LNCaP clone FGC (cell line): ENCODE results near the gene DHDH.
A peak's percentile ranks its signal among the peaks of the same experiment; 100 is the strongest.
"Not testable (repeated sequence)": the region's sequence is repeated elsewhere in the genome, so short reads cannot be mapped to it uniquely, and the experiment has no call there.

ENCODE experiments used
- DNase-seq: peaks from one replicate; pipeline ENCODE4 v3.0.0-alpha.2; 2011; ENCODE audit warnings: low read depth
- H3K4me3 ChIP-seq: 2 replicates; pipeline ENCODE4 v1.5.1; 2011; ENCODE audit warnings: mild to moderate bottlenecking, low read depth, low read length, control low read depth
- CTCF ChIP-seq: IDR thresholded peaks from 2 replicates; pipeline ENCODE4 v1.5.1; 2012; ENCODE audit warnings: mild to moderate bottlenecking; ENCODE audit not compliant: control insufficient read depth, insufficient read depth; ENCODE audit errors: extremely low read depth

DHDH gene

GRCh38 chr19:48897181-48897580, 36.3 kb upstream of the DHDH start:
- no peak overlapping the region for H3K4me3 ChIP-seq
- DNase-seq, result no peak
- TF ChIP-seq CTCF, result no peak

- peak overlapping the region; percentile 81 for H3K4me3 ChIP-seq
These were observed 34.1 kb upstream of the DHDH start for GRCh38 chr19:48899386-48899749.

GRCh38 chr19:48899781-48900476, 33.6 kb upstream of the DHDH start, which contains the start of gene NUCB1:
Gene NUCB1 (plus strand): TSS chr19:48900312. CDS start chr19:48900797, 485 bp downstream.
- peak within 1 kb of the TSS; percentile 81 for H3K4me3 ChIP-seq
- peak; percentile 17; the same call in 1 of the 2 replicates for TF ChIP-seq CTCF
- DNase-seq, result peak; percentile 82

More at GRCh38 chr19:48899386-48899749, 34.1 kb upstream of the DHDH start:
- DNase-seq, result not testable (repeated sequence)

GRCh38 chr19:48900477-48901406, 32.8 kb upstream of the DHDH start:
- no peak for TF ChIP-seq CTCF
- H3K4me3 ChIP-seq, result peak overlapping the region; percentile 81
- DNase-seq, result no peak

GRCh38 chr19:48902291-48902690, 31.2 kb upstream of the DHDH start:
- not testable (repeated sequence) for DNase-seq, H3K4me3 ChIP-seq

- DNase-seq, H3K4me3 ChIP-seq: not testable (repeated sequence)
These were observed 29.7 kb upstream of the DHDH start for GRCh38 chr19:48903788-48904187.

- TF ChIP-seq CTCF, result no peak
- no peak overlapping the region for H3K4me3 ChIP-seq
- DNase-seq, result no peak
These were observed 27.8 kb upstream of the DHDH start for GRCh38 chr19:48905664-48906063.

GRCh38 chr19:48906324-48906723, 27.2 kb upstream of the DHDH start:
- H3K4me3 ChIP-seq, result no peak overlapping the region
- no peak for DNase-seq
- no peak for TF ChIP-seq CTCF
